NCI-H774 (cell line): ENCODE results near the gene STX7.

ENCODE experiments used
- DNase-seq: peaks from one replicate; lab custom pipeline; 2025; lab: John Stamatoyannopoulos, UW

STX7 gene

GRCh38 chr6:132506869-132507808 lies 5.8 kb downstream of the STX7 start:
- no peak for DNase-seq

- no peak for DNase-seq
These were observed 6.5 kb downstream of the STX7 start for GRCh38 chr6:132506461-132506860.

- no peak for DNase-seq
These were observed 7.8 kb downstream of the STX7 start for GRCh38 chr6:132505158-132505557.

DNA sequence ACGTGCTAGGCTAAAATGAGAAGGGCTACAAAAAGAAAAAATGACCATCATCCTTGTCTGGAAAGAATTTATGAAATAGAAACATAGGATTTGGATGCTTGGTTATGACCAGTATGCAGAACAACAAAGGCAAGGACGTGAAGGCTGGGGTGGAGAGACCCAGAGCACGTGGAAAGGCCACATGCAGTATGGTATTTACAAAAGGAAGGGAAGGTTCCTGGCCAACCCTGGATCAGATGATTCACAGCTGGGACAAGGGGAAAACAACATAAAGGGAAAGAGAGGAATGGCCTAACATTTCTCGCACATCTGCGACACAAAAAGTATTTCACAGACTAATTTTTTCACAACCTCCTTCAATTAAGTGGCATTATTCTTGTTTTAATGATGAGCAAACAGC lies 8.2 kb downstream of the STX7 start:
- DNase-seq: no peak

- no peak for DNase-seq
These were observed 13.2 kb downstream of the STX7 start for GRCh38 chr6:132499757-132500156.

DNA sequence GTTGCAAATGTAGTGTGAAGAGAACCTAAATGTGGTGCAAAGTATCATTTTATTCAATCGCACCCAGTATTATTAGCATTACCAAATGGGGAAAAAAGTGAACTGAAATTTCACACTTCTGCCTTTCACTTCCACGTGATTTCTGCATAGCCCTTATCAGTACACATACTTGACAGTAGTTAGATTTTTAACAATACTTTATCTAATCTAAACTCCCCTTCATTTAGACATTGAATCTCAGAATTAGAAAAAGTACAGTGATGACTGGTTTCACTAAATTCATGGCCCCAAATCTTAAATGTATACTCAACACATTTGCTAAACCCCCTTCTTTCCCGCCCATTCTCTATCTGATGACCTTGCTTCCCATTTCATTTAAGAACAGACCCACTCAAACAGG lies 14.3 kb downstream of the STX7 start:
- no peak for DNase-seq

GRCh38 chr6:132496519-132497180 lies 16.3 kb downstream of the STX7 start:
- DNase-seq: no peak

DNA sequence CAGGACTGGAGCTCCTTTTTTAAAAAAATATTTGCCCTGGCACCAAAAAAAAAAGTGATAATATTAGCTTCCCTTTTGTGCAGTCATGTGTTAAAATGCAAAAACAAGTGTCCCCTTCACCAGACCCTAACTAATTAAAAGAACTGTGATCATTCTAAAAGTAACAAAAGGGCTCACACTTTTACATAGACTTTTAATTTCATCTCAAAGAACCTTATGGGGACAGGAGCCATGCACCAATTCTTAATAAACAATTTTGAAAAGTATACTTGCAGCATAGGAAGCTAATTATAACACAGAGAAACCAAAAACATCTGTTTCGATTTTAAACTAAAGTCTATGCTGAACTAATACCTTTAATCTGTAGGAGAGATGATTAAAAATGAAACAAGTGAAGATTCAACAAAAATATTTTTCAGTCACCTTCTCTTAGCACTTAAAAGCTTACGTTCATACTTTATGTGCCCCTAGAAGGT lies 17.3 kb downstream of the STX7 start:
- DNase-seq: no peak

GRCh38 chr6:132494954-132495353 lies 18.0 kb downstream of the STX7 start:
- no peak for DNase-seq

GRCh38 chr6:132491881-132492280 lies 21.0 kb downstream of the STX7 start:
- DNase-seq: no peak

DNA sequence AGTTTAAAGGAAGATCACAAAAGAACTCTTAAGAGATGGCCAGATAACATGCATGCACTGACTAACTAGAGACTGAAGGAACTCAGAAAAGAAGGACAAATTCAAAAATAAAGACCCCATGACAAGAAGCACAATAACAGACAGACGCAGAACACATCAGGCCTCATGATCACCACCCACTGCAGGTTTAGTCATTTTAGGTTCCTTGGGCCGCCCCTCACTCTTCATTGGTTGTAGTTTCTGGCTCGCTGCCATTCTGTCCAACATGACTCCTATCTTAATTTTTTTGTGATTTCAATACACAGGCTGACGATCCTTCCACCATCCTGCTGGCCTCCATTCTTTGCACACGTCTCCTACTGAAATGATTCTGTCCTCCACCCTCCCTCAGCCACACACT lies 21.6 kb downstream of the STX7 start:
- DNase-seq: no peak

GRCh38 chr6:132490478-132491204 lies 22.3 kb downstream of the STX7 start:
- DNase-seq: no peak

- no peak for DNase-seq
These were observed 22.9 kb downstream of the STX7 start for GRCh38 chr6:132490024-132490423.

- DNase-seq: no peak
These were observed 23.5 kb downstream of the STX7 start for GRCh38 chr6:132489376-132489775.

- no peak for DNase-seq
These were observed 25.2 kb downstream of the STX7 start for GRCh38 chr6:132487762-132488161.

GRCh38 chr6:132484680-132485018 lies 28.3 kb downstream of the STX7 start:
- no peak for DNase-seq

GRCh38 chr6:132483779-132484679 lies 28.9 kb downstream of the STX7 start:
- peak; percentile 55 for DNase-seq

GRCh38 chr6:132482581-132482980 lies 30.3 kb downstream of the STX7 start:
- no peak for DNase-seq

GRCh38 chr6:132481189-132481588 lies 31.7 kb downstream of the STX7 start:
- DNase-seq: no peak

DNA sequence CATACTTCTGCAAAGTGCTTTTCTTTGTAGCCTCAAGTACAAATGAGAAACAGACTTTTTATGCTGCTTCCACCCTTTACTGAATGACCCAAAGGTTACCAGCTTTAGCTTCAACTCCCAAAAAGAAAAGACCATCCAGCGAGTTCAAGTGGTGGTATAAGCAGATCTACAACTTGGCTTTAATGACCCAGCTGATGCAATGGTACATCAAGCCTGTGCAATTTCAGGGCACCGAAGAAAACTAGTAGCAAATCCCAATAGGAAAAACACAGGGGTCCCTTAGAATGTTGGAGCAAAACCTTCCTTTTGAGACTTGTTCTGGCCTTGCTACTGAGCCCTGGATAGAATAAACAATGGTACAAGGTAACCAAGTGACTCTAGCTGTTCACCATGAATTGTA lies 33.8 kb downstream of the STX7 start:
- no peak for DNase-seq

DNA sequence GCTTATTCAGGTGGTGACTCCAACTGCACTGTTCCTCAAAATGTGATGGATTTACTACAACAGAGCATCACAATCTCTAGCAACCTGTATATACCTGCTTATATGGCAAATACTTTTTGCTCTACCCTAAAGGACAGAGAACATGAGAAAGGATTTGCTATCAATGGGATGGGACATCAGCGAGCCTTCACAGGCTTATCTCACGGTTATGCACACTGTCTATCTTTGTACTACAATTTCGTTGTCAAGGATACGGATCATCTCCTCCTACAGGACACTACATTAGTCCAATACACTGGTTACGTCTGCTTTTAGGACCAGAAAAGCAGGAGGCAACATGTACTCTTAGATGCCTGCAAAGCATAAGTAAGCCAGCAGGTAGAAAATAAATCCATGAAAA lies 34.2 kb downstream of the STX7 start:
- DNase-seq: no peak

DNA sequence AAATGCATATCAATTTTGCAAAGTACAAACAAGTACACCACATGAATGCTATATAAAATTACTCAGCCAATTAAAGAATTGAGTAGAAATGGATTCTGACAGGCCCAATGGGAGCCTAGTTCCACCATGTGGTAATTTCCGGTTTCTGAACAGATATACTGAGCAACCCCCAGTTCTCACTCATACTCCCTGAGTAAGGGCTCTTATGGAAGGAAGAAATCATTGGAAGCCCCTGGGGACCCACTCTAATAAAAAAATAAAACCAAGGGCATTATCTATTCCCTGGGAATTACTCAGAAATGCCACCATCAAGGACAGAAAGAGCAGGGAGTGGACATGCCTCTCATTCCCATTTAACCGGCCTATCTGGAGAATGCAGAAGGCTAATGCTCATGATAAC lies 34.6 kb downstream of the STX7 start:
- DNase-seq: no peak
